HG02884 (cell line): ENCODE data around the gene OR5T2.
"Not testable (repeated sequence)": the region's sequence is repeated elsewhere in the genome, so short reads cannot be mapped to it uniquely, and the experiment has no call there.

Experiments used
- ATAC-seq: cut with Tn5 transposase; IDR thresholded peaks from one replicate; pipeline ENCODE4 v1.9.1; 2021; ENCODE audit warnings: mild to moderate bottlenecking, moderate library complexity; ENCODE audit not compliant: unreplicated experiment

Gene OR5T2

DNA sequence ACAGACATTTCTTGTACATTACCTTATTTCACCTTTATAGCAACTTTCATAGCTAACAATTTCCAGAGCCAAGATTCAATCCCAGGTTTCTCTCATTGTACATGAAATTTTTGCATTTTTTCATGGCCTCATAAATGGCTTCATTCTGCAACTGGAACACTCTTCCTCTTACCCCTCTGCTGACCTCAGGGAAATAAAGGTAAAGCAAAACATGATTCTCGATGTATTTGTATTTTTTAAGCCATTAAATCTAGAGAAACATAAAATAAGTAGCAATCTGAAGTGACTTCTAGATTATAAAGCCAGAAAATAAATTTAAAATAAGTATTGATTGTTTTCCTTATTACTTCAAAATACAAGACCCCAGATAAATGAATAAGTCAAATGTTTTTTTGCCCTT is at the start of gene OR5T2:
Gene OR5T2 (minus strand): TSS at position 101 of the 400 bp plus-strand sequence. CDS start 1,193 bp downstream, outside the sequence.
- no peak for ATAC-seq

- no peak for ATAC-seq
These were observed 39.8 kb upstream of the OR5T2 start, which contains the start of gene OR5T1 for GRCh38 chr11:56273854-56274253. OR5T1 (plus strand) TSS chr11:56274154; CDS start chr11:56275639, 1,485 bp downstream.

DNA sequence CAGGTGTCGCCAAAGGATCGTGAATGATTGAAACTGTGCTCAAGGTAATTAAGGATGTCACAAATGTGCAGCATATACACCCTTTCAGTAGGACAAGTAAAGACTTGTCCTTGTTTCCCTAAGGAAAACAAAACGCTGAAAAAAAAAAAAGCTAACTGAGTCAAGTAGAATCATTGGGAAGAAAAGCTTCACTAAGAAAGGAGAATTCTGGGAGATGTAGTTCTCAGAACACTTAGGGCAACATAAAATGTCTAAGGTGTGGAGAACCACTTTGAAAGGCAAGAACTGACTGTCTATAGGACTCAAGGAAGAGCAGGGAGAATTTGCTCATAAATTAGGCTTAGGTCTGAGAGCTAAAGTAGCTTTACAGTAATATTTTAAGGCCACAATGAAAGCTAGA is 37.0 kb upstream of the OR5T2 start:
- ATAC-seq, result no peak

GRCh38 chr11:56251954-56252353 is 17.9 kb upstream of the OR5T2 start, which contains the start of gene OR5T3:
OR5T3 (plus strand) TSS chr11:56252254; CDS start chr11:56252254, 0 bp downstream.
- no peak for ATAC-seq

- ATAC-seq, result not testable (repeated sequence)
These were observed 14.3 kb downstream of the OR5T2 start for GRCh38 chr11:56219735-56220134.

DNA sequence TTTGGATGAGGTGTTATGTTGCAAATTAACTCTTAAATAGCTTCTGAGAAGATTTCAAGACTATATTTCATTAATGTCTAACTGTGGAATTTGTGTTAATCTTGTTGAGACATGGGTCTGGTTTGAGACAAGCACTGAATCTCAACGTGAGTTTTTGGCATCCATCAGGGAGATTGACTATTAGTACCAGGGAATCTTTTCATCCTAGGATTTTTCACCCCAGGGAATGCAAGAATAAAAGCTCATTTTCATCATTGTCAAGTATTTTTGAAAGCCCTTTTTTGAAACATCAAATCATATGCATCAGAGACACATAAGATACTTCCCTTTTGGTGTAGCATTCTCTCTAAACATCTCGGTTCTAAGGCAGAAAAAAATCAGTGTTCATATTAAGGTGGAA is 19.5 kb downstream of the OR5T2 start:
- ATAC-seq, result no peak

DNA sequence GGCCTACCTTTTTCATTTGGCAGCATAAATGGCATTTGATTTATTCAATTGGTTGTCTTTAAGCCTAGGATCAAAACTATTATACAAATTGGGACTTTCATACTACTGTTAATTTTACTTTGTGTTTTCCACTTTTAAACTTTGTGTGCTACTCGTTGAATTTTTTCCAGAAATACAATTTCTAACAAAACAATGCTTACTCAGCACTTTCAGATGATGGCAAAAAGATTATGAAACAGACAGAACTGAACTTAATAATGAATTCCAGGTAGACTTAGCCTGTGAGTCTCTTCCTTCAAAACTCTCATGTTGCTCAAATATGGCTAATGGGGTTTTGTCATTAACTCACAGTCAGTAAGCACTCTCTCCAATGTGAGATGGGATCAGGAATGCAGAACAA is 26.3 kb downstream of the OR5T2 start:
- no peak for ATAC-seq

DNA sequence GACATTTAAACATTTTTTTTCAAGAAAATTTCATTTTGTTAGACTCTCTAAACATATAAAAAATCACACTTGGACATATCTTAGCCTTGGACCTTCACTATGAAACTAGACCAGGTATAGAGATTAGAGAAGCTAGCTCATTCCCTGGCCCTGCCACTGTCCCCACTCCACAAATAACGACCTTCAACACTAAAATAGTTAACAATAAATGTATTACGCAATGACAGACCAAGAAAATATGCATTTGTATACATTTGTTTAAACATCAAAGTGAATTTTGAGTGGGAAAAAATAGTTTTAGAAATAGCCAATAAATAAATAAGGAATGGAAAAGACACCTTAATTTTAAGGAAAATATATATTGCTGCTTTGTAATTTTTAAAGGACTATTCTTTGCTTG is 36.7 kb downstream of the OR5T2 start:
- no peak for ATAC-seq

- no peak for ATAC-seq
These were observed 37.4 kb downstream of the OR5T2 start for GRCh38 chr11:56196705-56197104.

GRCh38 chr11:56188602-56189001 is 45.5 kb downstream of the OR5T2 start:
- no peak for ATAC-seq

GRCh38 chr11:56183459-56183858 is 50.6 kb downstream of the OR5T2 start:
- no peak for ATAC-seq
